LNCaP clone FGC (cell line): ENCODE results near the gene STEAP4.
"Not testable (repeated sequence)": the region's sequence is repeated elsewhere in the genome, so short reads cannot be mapped to it uniquely, and the experiment has no call there.

Experiments
- DNase-seq: peaks from one replicate; pipeline ENCODE4 v3.0.0-alpha.2; 2011; ENCODE audit warnings: low read depth
- H3K4me3 ChIP-seq: 2 replicates; pipeline ENCODE4 v1.5.1; 2011; ENCODE audit warnings: mild to moderate bottlenecking, low read depth, low read length, control low read depth
- TF ChIP-seq, protein P1 (sequence below): IDR thresholded peaks from 2 replicates; pipeline ENCODE4 v1.5.1; 2012; ENCODE audit warnings: mild to moderate bottlenecking; ENCODE audit not compliant: control insufficient read depth, insufficient read depth; ENCODE audit errors: extremely low read depth

The STEAP4 gene

DNA sequence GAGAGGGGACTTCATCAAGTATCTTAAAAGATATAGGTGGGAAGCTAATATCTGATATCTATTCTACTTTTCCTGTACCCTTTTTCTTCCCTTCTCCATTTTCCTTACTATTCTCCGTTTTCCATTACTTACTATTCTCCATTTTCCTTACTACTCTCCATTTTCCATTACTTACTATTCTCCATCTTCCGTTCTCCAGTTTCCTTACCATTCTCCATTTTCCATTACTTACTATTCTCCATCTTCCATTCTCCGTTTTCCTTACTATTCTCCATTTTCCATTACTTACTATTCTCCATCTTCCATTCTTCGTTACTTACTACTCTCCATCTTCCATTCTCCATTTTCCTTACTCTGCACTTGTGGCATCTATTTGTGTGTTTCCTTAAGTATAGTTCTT lies 39.3 kb downstream of the STEAP4 start:
- TF ChIP-seq, protein P1, sequence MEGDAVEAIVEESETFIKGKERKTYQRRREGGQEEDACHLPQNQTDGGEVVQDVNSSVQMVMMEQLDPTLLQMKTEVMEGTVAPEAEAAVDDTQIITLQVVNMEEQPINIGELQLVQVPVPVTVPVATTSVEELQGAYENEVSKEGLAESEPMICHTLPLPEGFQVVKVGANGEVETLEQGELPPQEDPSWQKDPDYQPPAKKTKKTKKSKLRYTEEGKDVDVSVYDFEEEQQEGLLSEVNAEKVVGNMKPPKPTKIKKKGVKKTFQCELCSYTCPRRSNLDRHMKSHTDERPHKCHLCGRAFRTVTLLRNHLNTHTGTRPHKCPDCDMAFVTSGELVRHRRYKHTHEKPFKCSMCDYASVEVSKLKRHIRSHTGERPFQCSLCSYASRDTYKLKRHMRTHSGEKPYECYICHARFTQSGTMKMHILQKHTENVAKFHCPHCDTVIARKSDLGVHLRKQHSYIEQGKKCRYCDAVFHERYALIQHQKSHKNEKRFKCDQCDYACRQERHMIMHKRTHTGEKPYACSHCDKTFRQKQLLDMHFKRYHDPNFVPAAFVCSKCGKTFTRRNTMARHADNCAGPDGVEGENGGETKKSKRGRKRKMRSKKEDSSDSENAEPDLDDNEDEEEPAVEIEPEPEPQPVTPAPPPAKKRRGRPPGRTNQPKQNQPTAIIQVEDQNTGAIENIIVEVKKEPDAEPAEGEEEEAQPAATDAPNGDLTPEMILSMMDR: no peak
- no peak overlapping the region for H3K4me3 ChIP-seq
- no peak for DNase-seq

DNA sequence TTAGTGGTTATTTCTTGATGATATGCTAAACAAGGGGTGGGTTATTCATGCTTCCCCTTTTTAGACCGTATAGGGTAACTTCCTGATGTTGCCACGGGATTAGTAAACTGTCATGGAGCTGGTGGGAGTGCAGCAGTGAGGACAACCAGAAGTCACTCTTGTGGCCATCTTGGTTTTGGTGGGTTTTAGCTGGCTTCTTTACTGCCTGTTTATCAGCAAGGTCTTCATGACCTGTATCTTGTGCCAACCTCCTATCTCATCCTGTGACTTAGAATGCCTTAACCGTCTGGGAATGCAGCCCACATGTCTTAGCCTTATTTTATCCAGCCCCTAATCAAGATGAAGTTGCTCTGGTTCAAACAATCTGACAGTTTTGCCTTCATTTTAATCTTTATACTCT lies 41.7 kb downstream of the STEAP4 start:
- not testable (repeated sequence) for DNase-seq, H3K4me3 ChIP-seq

DNA sequence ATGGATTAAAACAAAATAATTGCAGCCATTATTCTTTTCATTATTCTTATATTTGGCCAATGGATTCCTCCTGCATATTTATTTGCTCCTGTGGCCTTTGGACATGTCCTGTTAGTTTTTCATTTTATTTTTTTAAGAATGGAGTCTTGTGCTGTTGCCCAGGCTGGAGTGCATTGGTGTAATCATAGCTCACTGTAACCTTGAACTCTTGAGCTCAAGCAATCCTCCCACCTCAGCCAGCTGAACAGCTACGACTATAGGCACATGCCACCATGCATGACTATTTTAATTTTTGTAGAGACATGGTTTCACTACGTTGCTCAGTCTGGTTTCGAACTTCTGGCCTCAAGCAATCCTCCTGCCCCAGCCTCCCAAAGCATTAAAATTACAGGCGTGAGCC lies 44.1 kb downstream of the STEAP4 start:
- DNase-seq: no peak
- TF ChIP-seq, protein P1: no peak
- no peak overlapping the region for H3K4me3 ChIP-seq

DNA sequence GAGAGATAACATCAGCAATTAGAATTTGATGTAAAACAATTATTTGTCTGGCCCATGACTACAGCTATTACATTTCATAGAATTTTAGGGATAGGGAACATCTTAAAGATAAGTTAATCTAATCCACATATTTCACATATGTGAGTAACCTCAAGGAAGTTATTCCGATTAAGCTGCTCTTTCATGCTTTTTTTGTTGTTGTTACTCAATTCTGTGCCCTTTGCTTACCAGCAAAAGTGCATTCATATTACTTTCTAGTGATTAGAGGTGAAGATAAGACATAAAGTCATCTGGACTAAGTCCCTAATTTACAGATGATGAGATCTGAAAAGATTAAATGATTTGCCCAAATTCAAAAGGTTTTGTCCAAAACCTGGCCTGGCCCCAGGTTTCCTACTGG lies 46.0 kb downstream of the STEAP4 start:
- TF ChIP-seq, protein P1: no peak
- DNase-seq: no peak

DNA sequence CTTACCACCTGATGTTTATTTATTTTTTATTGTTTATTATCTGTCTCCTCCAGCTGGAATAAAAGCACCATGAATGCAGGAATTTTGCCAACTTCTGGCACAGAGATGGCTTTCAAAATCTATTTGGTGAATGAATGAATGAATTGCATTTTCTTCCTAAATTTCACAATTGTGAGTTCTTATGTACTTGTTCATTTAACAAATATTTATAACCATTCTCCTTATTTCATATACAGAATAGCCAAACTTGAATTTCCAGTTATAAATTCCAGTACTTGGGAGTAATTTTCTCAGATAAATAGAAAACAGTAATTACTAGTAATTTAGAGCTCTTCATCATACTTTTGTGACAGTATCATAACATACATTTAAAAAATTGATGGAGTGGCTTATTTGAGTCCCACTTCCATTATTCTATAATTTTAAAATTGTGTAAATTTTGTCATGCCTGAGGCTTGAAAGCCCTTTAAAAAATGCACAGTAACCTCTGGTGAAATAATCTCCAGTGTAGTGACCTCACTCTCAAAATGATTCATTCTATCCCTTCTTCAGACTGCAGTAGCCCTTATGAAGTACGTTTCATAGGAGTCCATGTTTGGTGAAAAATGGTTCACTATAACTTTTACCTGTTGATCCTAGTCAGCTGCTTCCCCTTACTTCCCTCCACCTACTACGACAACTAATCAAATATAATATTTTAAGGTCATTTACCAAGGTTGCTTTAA lies 46.9 kb downstream of the STEAP4 start:
- DNase-seq: no peak
- H3K4me3 ChIP-seq: no peak overlapping the region
- TF ChIP-seq, protein P1: no peak

More for the DNA sequence above, 46.0 kb downstream of the STEAP4 start:
- H3K4me3 ChIP-seq: no peak overlapping the region

DNA sequence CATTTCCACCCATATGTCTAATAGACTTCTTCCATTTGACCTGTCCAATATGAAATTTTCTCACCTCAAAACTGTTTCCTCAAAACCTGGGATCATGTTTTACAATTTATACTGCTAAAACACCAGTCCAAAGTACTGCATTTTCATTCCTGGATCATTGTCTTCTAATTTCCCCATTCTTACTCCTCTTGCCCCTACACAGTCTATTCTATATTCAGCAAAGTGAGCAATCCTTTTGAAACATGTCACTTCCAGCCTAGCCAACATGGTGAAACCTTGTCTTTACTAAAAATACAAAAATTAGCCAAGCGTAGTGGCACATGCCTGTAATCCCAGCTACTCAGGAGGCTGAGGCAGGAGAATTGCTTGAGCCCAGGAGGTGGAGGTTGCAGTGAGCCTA lies 48.4 kb downstream of the STEAP4 start:
- not testable (repeated sequence) for H3K4me3 ChIP-seq, DNase-seq

DNA sequence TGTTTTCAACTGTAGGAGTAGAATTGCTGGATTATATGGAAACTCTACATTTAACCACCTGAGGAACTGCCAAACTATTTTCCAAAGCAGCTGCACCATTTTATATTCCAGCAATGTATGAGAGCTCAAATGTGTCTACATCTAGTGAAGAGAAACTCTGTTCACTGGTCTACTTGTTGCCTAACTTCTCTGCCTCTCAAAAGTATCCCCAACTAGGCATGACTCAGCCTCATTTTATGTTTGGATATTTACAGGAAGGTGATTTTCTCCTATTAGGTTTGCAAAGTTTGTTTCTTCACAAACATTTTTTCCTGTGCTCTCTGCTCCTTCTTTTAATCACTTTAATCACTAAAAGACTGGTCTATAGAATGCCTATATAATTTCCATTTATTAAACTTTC lies 49.8 kb downstream of the STEAP4 start:
- H3K4me3 ChIP-seq: no peak overlapping the region
- TF ChIP-seq, protein P1: no peak

DNA sequence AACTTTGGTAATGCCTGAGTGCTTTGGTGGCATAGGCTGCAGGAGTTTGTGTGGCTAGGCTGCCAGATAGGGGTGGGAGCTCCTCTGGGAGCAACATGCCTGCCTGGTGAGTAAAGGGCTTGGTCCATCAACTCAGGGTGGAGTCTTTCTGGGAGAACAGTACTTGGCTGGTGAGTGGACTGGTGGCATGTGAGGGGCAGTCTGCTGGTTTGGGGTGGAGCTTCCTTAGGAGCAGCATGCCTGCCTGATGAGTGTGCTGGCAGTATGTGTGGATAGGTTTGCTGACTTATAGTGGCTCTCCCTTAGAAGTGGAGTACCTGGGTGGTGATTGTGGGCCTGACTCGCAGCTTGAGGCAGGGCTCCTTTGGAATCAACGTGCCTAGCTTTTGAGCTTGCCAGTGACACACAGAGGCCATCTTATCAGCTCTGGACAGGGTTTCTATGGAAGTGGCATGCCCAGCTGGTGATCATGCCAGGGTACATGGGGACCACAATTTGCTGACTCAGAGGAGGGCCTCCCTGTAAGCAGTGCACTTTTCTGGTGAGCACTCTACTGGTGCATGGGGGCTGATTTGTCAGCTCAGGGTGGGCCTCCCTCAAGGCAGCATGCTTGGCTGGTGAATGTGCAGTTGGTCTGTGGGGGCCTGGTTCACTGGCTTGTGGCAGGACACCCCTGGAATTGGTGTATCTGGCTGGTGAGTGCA lies 51.8 kb downstream of the STEAP4 start:
- no peak overlapping the region for H3K4me3 ChIP-seq
- TF ChIP-seq, protein P1: no peak
- DNase-seq: no peak

More for the DNA sequence above, 49.8 kb downstream of the STEAP4 start:
- DNase-seq: no peak
